Testis (tissue), 2 donors: Measurements from ENCODE around the gene HSPA4.

Source experiments
- POLR2A ChIP-seq: fragments of 450-650 bp; IDR thresholded peaks from one replicate; pipeline ENCODE4 v1.6.1; 2017; ENCODE audit warnings: antibody characterized with exemption, mild to moderate bottlenecking, moderate library complexity
- TF ChIP-seq, protein P1 (sequence below), 3 experiments: fragments of 450-650 bp in 2 of 3; fragments of 200-600 bp in 1 of 3; sonication (generic) in 1 of 3; IDR thresholded peaks; one replicate each; pipeline ENCODE4 v1.5.1; 2016 to 2019; ENCODE audit warnings: antibody characterized with exemption in 3 of 3, mild to moderate bottlenecking in 2 of 3, moderate library complexity in 1 of 3

DNA sequence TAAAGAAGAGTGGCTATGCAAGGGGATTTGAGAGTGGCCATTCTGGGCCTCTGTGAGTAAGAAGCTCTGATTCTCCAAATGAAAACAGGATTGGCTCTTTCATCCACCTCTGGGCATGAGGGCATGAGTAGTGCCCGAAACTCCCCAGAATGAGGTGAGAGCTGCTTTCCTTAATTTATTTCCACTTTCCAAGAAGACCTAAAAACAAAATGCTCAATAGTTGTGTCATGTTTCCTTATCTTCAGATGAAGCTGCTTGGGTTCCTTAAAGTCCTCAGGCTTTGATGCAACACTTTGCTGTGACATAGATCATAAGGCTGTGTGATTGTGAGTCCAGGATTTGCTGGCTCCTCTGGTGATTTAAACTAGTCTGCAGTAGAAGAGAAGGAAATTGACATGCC lies 22.4 kb upstream of the HSPA4 start:
- TF ChIP-seq, protein P1, sequence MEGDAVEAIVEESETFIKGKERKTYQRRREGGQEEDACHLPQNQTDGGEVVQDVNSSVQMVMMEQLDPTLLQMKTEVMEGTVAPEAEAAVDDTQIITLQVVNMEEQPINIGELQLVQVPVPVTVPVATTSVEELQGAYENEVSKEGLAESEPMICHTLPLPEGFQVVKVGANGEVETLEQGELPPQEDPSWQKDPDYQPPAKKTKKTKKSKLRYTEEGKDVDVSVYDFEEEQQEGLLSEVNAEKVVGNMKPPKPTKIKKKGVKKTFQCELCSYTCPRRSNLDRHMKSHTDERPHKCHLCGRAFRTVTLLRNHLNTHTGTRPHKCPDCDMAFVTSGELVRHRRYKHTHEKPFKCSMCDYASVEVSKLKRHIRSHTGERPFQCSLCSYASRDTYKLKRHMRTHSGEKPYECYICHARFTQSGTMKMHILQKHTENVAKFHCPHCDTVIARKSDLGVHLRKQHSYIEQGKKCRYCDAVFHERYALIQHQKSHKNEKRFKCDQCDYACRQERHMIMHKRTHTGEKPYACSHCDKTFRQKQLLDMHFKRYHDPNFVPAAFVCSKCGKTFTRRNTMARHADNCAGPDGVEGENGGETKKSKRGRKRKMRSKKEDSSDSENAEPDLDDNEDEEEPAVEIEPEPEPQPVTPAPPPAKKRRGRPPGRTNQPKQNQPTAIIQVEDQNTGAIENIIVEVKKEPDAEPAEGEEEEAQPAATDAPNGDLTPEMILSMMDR (IDR thresholded peaks at IDR 0.05) = no peak
- TF ChIP-seq POLR2A = no peak
